A204.1 (cell line): ENCODE data around the gene ADAM33.

Experiments
- FAIRE-seq: peaks from 2 replicates; lab custom pipeline; 2012; peaks lifted over from hg19 to GRCh38; lab: Jason Lieb, UNC

Gene ADAM33

GRCh38 chr20:3687655-3688054 lies 5.8 kb upstream of the ADAM33 start:
- FAIRE-seq, result no peak

DNA sequence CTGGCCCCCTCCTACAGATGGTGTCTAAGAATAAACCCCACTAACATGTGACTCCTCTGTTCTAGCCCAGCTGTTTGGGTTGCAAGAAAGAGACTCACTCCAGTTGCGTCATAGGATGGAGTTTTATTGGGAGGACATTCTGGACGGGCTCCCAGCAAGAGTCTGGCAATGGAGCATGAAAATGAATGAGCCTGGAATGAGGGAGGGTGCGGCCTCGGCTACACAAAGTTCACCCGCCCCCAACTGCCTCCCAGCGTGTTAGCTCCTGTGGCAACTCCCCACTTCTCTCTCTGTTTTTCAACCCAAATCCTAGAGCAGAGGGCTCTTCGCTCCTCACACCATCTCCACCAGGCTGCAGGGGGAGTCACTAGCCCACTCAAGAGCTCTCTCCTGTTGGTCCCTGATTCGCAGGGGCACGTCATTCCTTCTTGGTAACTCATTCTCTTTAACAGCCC lies 5.1 kb upstream of the ADAM33 start:
- FAIRE-seq, result no peak

DNA sequence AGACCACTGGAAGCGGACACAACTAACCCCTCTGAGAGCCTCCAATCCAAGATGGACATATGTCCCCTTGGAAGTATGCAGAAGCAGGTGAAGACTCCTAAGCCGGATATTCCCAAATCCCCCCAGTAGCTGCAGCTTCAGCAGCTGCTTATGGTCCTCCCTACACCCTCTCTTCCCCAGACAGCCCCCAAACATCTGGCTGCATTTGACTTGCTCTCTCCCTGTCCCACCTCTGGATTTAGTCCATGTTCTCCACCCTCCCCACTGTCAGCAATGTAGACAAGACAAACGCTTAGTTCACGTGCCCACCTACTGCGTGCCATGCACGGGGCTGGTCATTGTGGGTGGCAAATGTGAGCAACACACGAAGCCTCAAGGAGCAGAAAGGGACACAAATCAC lies 4.6 kb upstream of the ADAM33 start:
- FAIRE-seq, result no peak

DNA sequence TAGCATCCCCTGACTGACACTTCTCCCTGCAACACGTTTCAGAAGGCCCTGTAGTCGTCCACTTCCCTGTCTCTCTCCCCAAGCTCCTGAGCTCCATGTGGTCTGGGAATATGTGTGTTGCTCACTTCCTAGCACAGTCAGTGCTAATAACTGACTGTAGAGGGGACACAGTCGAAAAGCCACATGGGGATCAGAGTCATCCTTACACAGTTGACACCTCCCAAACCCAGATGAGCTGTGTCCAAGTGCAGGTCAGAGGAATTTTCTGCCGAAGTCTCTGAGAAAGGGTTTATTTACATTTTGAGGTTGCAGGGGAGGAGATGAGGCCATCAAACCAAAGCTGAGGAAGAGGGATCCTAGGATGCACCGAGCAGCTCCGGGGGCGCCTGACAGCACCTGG lies 3.5 kb upstream of the ADAM33 start:
- no peak for FAIRE-seq

DNA sequence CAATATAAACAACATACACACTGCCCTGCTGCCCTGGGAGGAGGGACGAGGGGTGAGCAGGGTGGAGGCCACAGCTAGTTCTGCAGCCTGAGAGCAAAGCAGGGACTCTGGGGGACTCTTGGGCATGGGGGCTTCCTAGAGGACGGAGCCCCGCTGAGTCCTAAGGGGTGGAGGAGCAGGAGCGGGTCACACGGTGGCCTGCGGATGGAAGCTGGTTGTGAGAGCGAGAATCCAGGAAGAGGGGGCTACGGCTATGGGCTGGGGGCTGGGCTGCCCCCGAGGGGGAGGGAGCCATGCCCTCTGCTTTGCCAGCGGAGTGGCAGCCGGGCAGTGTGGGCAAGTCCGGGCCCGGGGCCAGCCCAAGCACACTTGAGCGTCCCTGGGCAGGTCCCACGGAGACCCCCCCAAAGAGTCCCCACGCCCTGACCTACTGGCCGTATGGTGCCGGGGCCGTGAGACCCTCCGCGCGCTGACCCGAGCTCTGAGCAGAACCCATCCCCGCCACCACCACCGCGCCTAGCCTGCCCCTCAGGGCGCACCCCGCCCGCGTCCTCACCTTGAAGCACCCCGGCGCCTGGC lies 369 bp downstream of the ADAM33 start:
- FAIRE-seq, result no peak

DNA sequence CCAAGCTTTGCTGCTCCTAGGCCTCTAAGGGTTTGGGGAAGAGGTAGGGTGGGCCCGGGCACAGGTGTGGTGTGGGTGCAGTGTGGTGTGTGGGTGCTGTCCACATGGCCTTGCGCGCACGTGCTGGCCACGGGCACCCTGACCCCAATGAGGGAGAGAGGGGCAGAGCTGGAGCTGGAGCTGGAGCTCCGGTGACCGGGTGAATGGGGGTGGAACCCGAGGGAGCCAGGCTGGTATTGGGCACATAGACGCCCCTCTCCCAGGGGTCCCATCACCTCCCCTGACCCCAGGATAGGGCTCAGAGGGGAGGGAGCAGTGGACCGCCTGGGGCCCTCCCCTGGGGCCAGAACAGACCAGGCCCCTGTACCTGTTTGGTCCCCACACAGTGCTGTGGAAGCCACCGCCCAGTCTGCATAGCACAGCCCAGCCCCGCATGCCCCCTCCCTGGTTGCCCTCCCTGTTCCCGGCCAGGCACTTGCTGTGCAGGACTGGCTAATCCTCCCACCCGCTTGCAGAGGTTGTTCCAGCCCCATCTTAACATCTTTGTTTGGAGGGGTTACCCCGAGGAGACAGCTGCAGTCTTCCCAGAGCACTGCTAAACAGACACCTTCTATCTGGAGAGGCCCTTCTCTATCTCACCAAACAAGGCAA lies 984 bp downstream of the ADAM33 start:
- FAIRE-seq, result no peak

DNA sequence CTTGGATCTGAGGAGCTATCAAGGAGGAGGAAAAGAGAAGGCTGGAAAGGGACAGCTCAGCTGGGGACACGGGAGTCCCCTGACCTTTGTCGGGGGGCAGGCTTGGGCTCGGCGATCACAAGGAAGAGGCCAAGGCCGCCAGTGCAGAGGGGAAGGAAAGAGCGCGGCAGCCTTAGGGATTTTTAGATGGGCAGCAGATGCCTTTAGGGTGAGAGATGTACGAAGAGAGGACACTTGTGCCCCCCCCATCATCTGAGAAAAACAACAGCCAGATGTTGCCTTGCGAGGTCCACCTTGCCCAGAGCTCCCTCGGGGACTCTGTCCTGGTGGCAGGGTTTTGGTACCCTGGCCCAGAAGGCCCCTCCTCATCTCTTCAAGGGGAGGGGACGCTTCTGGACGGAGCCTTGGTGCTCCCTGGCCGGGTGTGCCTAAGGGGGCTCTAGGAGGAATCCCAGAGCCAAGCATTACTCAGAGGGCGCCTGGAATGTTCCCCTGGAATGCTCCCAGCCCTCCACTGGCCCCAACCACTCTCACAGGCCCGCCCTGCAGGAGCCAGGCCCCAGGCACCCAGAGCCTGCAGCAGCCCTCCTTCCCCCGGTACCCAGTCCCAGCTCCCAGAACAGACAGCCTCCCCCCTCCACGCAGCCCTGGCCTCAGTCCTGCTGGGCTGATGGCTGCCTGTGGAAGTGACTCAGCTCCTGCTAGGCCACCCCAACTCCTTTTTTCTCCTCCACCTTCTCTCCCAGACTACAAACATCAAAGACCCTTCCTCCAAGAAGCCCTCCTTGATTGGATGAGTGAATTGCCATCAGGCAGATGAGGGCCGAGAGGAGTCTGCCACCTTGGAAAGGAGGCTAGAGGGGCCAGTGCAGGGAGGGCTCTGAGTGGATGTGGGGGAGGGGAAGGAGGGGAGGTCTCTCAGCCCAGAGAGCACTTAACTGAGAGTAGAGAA lies 1.8 kb downstream of the ADAM33 start:
- FAIRE-seq, result no peak

- FAIRE-seq, result no peak
Measured at GRCh38 chr20:3678856-3679720, 2.7 kb downstream of the ADAM33 start.

- FAIRE-seq, result no peak
Measured at GRCh38 chr20:3678198-3678597, 3.6 kb downstream of the ADAM33 start.

- FAIRE-seq, result no peak
Measured at GRCh38 chr20:3677733-3678132, 4.1 kb downstream of the ADAM33 start.

GRCh38 chr20:3674995-3675900 lies 6.6 kb downstream of the ADAM33 start:
- no peak for FAIRE-seq

GRCh38 chr20:3674447-3674846 lies 7.4 kb downstream of the ADAM33 start:
- FAIRE-seq, result no peak

- FAIRE-seq, result no peak
Measured at GRCh38 chr20:3673221-3674070, 8.4 kb downstream of the ADAM33 start.

DNA sequence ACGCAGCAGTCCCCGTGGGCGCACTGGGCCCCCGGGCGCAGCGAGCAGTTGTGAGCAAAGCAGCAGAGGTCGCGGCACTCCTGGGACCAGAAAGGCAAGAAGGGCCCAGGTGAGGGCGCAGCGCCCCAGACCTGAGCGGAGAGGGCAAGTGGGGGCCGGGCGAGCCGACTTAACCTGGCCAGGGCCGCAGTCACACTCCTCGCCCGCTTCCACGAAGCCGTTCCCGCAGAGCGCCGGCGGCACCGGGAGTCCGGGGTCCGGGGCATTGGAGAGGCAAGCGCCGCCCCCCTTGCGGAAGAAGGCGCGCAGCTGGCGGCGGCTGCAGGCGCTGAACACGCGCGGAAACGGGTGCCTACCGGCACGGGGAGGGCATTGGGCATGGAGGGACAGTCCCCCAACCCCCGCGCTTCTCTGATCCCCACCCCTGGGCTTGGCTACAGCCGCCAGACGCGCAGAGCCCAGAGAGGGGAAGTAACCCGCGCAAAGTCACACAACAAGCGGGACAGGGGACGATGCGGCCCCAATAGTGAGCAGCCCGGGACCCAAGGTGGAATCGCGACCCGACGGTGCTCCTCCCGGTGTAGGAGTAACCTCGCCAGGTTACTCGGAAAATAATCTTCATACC lies 9.2 kb downstream of the ADAM33 start:
- no peak for FAIRE-seq

DNA sequence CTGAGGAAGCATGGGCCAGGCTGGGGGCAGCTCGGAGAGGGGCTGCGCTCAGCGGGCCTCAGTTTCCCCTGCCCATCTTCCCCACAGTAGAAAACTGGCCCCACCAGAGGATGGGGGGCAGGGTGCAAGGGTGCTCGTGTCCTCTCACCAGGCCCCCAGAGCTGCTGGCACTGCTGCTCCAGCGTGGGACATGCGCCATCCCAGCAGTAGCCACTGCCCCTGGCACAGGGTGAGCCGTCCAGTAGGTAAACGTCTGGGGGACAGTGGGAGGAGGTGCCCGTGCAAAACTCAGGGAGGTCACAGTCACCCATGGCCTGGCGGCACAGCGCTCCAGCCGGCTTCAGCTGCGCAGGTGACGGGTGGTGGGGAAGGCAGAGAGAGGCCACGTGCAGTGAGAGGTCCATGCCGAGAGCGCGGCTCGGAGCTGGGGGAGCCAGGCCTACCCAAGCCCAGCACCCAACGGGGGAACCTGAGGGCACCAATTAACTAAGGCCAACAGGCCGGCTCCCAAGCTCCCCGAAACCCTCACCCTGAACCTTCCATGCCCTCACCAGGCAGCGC lies 9.7 kb downstream of the ADAM33 start:
- no peak for FAIRE-seq

DNA sequence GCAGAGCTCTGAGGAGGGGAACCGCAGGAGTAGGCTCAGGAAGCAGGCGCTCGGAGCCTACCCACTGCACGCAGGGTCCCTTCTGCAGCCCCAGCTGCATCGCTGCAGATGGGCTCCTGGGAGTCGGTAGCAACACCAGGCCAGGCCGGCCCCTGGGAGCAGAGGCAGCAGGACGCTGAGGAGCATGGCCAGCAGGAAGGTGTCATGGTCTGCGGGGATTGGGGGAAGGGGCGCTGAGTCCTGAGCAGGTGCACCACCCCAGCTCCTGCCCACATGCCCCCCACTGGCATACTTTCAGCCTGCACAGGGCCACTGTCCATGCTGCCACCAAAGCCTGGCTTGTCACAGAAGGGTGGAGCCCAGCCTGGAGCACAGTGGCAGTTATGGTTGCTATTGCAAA lies 10.9 kb downstream of the ADAM33 start:
- no peak for FAIRE-seq

DNA sequence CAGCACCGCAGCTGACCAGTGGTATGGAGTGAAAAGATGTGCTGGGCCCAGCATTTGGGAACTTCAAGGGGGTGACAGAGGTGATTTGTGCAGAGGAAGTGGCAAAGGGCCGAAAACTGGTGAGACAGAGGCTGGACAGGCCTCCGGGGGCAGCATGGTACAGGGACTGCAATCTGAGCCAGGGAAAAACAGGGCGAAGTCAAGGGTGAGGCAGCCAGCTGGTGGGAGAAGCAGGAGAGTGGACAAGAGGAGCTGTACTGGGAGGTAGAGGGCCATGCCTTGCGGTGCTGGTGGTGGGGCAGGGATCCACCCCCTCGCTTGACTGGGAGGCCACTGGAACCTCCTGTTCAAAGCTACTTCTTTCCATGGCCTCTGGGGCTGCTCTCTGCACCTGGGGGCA lies 11.3 kb downstream of the ADAM33 start:
- no peak for FAIRE-seq

DNA sequence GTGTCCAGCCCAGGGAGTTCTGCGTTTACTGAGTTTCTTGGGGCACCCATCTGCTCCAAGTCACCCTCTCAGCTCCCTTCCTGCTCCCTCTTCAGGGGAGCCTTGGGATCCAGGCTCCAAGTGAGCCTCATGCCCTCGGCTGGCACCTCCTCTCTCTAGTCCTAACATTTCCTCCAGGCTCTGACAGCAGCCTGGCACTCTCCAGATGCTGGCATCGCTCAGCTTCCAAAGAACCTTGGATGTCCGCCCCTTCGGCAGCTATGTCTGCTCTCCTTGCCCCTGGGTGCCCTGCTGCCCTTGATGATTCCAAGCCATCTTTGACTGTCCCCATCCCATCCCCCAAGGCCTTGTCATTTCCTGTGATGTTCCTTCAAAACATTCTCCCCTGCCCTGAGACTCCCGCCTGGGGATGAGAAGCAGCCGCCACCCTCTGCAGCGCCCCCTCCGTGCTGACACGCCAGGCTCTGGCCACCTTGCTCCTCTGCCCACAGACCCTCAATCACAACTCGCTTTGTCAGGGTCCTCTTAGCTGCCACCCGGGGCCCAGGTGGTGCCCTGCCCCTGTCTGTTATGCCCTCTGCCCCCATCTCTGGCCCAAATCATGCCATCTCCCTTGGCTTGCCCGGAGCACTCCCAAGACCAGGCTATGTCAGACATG lies 12.0 kb downstream of the ADAM33 start:
- no peak for FAIRE-seq
